GM23248 (cell line): ENCODE results near the gene TMEM183A.

Experiments used
- EZH2 ChIP-seq: fragments of 200-600 bp; sonication (generic); IDR thresholded peaks from 2 replicates; pipeline ENCODE4 v1.6.1; 2018; ENCODE audit warnings: antibody characterized with exemption, mild to moderate bottlenecking; ENCODE audit not compliant: insufficient read depth, poor library complexity, severe bottlenecking
- EZH2phosphoT487 ChIP-seq: fragments of 200-600 bp; sonication (generic); IDR thresholded peaks from 2 replicates; pipeline ENCODE4 v1.6.1; 2018; ENCODE audit warnings: antibody characterized with exemption, moderate library complexity, mild to moderate bottlenecking, low read depth; ENCODE audit not compliant: insufficient read depth

DNA sequence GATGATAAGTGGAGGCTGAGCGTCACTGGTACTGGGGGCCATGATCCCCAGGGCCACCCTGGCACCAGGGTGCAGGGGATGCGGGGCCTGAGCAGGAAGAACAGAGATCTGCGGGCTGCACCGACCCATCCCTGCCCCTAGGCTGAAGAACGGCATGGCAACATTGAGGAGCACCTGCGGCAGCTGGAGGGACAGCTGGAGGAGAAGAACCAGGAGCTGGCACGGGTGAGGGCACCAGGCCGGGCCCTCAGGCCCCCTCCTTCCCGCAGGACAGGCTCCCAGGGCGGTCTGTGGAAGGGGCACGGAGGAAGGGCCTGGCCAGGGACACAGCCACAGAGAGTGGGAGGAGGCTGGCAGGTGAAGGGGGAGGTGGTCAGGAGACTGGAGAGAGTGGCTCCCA, 40.9 kb downstream of the TMEM183A start:
- TF ChIP-seq EZH2 (no peak), EZH2phosphoT487 (no peak)
